UCSD-AML1 (cell line): Measurements from ENCODE around the gene FAM181A.

Experiments used
- DNase-seq: peaks from one replicate; lab custom pipeline; 2025; ENCODE audit not compliant: unreplicated experiment; lab: John Stamatoyannopoulos, UW

FAM181A gene

GRCh38 chr14:93928184-93929047 lies 1.3 kb downstream of the FAM181A start:
- DNase-seq: no peak

DNA sequence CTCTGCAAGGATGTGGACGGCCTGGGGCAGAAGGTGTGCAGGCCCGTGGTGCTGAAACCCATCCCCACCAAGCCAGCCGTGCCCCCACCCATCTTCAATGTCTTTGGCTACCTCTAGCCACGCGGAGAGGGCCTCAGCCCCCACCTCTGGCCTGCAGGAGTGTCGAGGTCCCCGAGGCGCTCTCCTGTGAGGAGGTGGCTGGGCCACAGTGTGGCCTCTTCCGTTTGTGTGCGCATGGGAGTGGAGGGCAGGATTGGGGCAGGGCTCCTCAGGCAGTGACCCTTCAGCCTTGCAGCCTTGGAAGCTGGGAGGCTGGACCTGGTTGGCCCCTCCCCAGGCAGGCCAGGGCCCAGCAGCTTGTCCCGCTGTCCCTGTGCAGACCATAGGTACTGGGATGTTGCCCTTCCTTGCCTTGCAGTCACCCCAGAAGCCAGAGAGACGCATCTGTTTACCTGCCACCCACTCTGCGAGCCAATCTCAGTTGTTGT lies 1.9 kb downstream of the FAM181A start:
- no peak for DNase-seq

DNA sequence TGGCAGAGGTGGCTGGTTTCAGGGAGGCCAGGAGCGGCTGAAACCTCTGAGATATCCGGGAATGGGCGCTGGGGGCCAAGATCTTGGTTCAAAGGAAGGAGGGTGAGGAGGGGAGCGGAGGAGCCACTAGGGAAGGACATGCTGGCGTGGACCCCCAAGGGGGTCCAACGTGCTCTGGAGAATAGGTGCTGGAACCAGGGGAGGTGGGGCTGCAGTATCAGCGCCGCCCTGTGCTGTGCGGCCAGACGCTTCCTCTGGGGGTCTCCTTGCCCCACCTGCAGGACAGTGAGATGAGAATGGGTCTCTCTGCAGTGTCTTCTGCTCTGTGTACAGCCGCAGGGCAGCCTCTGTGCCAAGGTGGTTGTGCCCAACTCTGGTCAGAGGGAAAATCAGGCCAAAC lies 2.5 kb downstream of the FAM181A start:
- DNase-seq: no peak

- no peak for DNase-seq
These were observed 3.3 kb downstream of the FAM181A start for GRCh38 chr14:93930296-93930988.

DNA sequence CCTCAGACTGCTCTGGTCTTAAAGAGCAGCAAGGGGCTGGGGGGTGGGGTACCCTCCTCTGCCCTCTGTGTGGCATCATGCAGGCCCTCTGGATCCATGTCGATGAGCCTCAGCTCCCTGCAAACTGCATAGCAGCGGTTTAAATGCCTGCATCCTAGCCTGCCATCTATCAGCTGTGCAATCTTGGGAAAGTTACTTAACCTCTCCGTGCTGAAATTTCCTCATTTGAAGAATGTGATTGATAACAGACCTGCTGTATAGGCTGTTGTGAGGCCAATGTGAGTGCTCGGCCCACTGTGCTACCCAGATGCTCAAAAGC lies 3.8 kb downstream of the FAM181A start:
- no peak for DNase-seq

GRCh38 chr14:93932642-93933041 lies 5.5 kb downstream of the FAM181A start:
- no peak for DNase-seq

DNA sequence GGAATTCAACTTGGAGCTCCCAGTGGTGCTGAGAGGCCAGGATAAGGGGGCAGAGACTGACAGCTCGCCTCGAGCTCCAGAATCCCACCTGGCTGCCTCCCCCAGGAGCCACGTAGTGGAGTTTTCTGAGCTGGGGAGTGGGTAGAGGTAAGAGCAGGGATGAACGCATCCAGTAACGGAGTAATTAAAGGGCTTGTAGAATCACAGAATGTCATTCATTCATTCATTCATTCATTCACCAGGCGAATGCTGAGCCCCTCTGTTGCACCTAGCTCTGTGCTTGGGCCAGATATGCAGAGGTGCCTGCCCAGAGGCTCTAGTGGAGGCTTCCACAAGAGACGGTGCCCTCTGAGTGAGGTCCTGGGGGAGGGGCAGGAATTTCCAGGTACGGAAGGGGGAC lies 8.1 kb downstream of the FAM181A start:
- no peak for DNase-seq

DNA sequence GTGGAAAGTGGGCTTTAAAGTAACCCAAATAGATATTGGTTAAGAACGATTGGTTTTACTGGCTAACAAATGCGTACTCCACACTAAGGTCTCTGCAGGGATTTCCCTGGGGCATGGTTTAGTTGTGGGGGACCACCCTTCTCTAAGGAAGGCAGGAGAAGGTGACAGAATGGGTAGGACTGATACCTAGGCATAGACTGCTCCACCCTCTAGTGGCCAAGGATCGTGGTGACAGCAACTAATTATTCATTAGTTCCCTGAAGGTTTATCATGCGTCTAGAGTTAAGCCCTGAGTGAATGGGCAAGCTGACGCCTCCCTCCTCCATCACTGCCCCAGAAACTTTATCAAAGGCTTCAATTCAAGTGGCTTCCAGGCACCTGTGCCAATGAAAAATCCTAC lies 9.1 kb downstream of the FAM181A start:
- peak; percentile 21 for DNase-seq

DNA sequence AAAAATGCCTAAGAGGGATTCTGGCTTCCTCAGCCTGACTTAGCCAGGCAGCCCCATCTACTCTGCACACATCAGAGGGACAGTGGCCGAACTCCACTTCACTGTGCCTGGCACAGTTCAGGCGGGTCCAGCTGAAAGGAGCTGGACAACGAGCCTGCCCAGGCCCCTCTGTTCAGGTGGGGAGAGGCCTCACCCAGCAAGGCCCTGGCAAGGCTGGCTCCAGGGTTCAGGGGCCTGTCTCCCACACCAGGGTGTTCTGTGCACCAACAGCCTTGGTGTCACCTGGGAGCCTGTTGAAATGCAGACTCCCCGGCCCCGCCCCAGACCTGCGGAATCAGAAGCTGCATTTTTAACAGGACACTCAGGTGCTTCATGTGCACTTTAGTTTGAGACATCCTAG lies 9.8 kb downstream of the FAM181A start:
- DNase-seq: no peak

DNA sequence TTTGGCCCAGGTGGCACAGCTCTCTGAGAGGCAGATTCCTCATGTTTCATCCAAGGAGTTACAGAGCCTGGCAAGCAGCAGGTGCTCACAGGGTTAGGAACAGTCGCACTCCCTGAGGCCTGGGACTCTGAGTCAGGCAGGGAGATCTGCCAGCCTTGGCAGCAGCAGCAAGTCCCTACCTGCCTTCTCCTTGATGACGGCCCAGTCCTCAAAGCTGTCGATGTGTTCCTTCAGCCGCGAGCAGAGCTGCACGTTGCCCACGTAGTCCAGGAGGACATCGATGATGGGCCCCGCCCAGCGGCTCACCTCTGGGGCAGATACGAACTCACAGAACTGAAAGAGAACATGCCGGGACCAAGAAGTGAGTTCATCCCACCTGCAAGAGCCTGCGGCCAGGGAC lies 10.4 kb downstream of the FAM181A start:
- no peak for DNase-seq

DNA sequence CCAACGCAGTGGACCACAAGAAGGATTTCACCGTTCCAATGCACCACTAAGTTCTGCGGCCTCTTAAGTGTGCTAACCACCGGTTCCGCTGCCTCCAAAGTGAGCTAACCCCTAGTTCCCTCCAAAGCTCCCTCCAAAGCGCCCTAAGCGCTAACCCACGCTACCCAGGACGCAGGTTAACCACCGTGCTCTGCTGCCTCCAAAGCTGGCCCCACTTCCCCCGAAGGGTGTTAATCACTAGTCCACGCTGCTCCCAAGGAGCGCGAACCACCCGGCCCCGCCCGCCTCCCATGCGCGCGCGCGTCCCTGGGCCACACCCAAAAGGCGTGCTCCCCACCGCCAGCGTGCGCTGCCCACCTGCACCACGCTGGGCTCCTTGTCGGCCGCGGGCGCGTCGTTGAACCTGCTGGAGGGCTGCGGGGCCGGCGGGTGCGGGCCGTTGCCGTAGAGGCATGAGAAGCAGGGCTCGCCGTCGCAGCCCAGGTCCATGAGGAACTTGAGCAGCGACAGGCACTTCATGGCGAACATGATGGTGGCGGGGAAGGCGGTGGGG lies 11.7 kb downstream of the FAM181A start:
- DNase-seq: no peak

GRCh38 chr14:93939304-93940229 lies 12.4 kb downstream of the FAM181A start:
- peak; percentile 81 for DNase-seq

GRCh38 chr14:93940437-93940836 lies 13.3 kb downstream of the FAM181A start:
- no peak for DNase-seq

DNA sequence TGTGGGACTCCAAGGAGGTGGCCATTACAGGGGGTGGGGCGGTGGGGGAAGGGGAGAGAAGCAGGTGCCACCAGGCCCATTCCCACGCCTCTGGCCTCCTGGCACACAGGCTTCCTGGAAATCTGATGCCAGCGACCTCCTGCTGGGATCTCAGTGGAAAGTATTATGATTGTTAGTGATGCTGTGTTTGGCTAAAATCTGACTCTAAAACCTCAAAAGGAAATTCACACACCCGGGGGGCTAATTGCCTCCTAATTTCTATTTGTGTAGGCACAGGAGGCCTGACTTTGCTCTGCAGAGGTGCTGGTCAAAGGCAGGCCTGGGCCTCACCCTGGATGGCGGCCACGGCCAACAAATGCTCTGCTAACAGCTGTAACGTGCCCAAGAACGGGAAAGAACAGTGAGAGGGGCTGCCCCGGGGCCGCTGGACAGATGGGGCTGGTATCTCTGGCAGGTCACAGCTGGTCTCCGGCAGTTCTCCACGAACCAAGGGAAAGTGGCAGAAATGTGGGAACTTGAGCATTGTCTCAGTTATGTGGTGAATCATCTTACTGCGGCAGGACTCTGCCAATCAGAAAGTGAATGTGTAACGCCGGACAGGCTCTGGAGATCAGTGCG lies 14.3 kb downstream of the FAM181A start:
- no peak for DNase-seq

GRCh38 chr14:93943052-93943451 lies 15.9 kb downstream of the FAM181A start:
- no peak for DNase-seq

GRCh38 chr14:93943930-93944329 lies 16.8 kb downstream of the FAM181A start:
- DNase-seq: no peak

DNA sequence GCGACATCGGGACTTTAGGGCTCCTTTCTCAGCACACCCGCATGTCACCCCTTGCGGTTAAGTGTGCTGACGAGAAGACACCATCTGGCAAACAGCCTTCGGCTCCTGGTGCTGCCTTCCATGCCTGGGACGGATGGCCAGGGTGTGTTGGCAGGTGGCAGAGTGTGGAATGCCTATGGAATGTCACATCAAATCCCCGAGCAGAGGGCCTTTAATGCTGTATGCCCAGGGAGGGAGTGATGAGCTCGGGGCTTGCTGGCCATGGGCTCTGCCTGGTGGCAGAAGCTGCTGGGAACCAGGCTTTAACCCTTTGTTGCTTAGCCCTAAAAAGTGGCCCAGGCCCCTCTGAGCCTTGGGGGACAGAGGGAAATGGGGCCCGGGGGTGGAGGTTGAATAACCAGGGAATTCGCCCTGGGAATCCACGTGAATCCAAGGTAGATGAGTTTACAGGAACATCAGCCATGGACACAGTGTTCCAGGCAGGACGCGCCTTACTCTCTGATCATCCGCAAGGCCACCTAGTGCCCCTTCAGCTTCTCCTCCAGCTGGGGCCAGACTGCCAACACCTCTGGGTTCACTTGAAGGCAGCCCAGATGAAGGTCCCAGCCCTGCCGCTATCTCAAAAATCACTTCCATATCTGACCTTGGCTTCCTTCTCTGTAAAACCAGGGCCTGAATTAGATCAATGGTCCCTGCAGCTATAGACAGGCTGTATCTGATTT lies 17.4 kb downstream of the FAM181A start:
- no peak for DNase-seq

DNA sequence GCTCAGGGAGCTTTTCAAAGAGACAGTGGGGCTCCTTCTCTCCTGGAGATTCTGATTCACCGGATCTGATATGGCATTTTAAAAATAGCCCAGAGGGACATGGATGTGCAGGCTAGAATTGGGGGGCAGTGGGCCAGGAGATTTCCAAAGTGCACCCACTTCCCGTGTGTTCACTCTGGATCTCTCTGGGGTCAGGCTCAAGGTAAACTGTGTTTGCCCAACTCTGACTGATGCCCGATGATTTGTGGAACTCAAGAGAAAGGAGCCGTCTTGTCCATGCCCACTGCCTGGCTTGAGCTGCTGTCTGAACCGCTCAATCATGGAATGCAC lies 17.9 kb downstream of the FAM181A start:
- DNase-seq: no peak

- no peak for DNase-seq
These were observed 19.0 kb downstream of the FAM181A start for GRCh38 chr14:93946104-93946503.

DNA sequence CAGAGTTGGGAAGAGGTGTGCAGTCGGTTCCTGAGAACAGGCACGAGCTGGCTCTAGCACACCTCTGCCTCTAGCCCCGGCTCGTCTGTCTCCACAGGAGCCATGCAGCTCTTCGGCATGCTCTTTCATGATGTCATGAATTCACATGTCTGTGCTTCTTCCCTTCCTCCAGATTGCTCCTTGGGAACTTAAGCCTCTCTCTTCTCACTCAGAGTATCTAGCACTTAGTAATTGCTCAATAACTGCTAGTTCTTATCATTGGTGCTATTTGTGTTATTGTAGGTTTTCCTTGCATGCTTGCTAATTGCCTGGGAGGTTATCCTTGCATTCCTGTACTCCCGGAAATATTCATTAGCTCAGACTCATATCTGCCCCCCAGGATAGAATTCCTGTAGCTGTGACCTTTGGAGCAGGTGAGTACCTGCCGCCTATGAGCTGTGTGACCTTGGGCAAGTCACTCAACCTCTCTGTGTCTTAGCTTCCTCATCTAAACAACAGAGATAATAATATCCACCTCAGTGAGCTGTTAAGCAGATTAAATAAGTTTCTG lies 19.5 kb downstream of the FAM181A start:
- no peak for DNase-seq
